ENCODE data around the gene ZNF530. TPM values are rescaled to one million over a fixed set of nuclear protein-coding genes. Genes with fewer than 3 reads are reported as not detected.

Gene ZNF530
- total RNA-seq, 4 donors from 2014 or later = 1.9 to 4.8 (median 2.6) TPM

DNA sequence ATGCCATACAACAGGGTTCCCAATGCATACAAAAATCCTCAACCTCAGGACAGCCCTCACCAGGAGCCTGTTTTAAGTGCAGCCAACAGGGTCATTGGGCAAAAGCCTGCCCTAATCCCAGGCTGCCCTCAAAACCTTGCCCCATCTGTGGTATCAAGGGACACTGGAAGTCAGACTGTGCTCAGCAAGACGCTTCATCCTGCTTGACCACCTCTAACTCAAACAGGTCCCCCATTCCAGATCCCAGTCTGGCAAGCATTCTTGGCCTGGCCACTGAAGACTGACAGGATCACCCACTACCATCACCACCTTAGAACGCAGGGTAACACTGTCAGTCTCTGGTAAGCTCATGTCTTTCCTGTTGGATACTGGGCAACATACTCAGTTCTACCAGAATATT, 54.0 kb downstream of the ZNF530 start:
- TF ChIP-seq POLR2A (IDR thresholded peaks at IDR 0.05) (no peak), CTCF (IDR thresholded peaks at IDR 0.05) (no peak)
- WGBS, 2 donors = 79 to 97% methylated on average over 2 of the region's 2 CpGs
- intact Hi-C loops (cut with DNase I) = no loop called here
- Histone ChIP-seq H3K27ac (no peak overlapping the region), H3K9me3 (no peaks in the 10 kb centered on the region), H3K36me3 (no peaks in the 10 kb centered on the region), H3K4me3 (replicated peaks in 1 of 3) (no peak overlapping the region), H3K27me3 (no peaks in the 10 kb centered on the region), H3K4me1 (no peaks in the 10 kb centered on the region)
- DNase-seq = no peak

- Histone ChIP-seq H3K4me1 (no peaks in the 10 kb centered on the region), H3K4me3 (replicated peaks in 1 of 3) (no peak overlapping the region), H3K9me3 (no peaks in the 10 kb centered on the region), H3K27ac (no peak overlapping the region), H3K36me3 (no peaks in the 10 kb centered on the region), H3K27me3 (no peaks in the 10 kb centered on the region)
- TF ChIP-seq CTCF (IDR thresholded peaks at IDR 0.05) = no peak
- no peak for TF ChIP-seq POLR2A (IDR thresholded peaks at IDR 0.05)
- intact Hi-C loops (cut with DNase I) = no loop called here
- no peak for DNase-seq
- WGBS, 2 donors = 90 to 94% methylated on average over 1 of the region's 1 CpG
Measured at GRCh38 chr19:57655443-57655842, 55.8 kb downstream of the ZNF530 start.

DNA sequence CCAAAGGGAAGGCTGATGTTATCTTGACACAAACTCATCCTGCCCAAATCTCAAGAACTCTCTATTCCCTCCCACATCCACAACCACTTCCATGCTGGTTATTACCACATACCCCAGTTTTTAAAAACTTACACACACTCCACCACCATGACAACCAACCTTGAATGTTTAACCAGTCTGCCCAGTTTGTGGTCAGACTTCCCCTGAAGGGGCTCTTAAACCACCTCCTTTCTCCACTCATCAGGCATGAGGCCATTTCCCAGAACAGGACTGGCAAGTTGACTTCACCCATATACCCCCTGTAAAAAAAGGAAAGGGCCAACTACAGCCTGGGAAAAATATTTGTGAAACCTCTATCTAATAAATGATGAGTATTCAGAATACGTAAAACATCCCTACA, 56.7 kb downstream of the ZNF530 start:
- 80 to 82% methylated on average over 1 of the region's 1 CpG for WGBS, 2 donors
- DNase-seq = no peak
- Histone ChIP-seq H3K27ac (no peak overlapping the region), H3K4me3 (replicated peaks in 1 of 3) (no peak overlapping the region), H3K27me3 (no peaks in the 10 kb centered on the region), H3K36me3 (no peaks in the 10 kb centered on the region), H3K9me3 (no peaks in the 10 kb centered on the region), H3K4me1 (no peaks in the 10 kb centered on the region)
- intact Hi-C loops (cut with DNase I) = no loop called here
- TF ChIP-seq CTCF (IDR thresholded peaks at IDR 0.05) (no peak), POLR2A (IDR thresholded peaks at IDR 0.05) (no peak)

Other genes with a start within 250 kb of the ZNF530 start
- gene ZNF304, start 248.6 kb upstream of the ZNF530 start, total RNA-seq = 10 to 100 TPM; 10.7 to 14.1 (median 13.9) TPM
- gene TRAPPC2B, start 236.3 kb upstream of the ZNF530 start, total RNA-seq = 10 to 100 TPM in 3 of 4 donors, 1 to 10 TPM in 1; 8.7 to 38.3 (median 23.0) TPM
- 1 to 10 TPM; 2.5 to 7.0 (median 4.6) TPM for gene ZNF547, start 236.3 kb upstream of the ZNF530 start, total RNA-seq
- 10 to 100 TPM; 22.3 to 31.0 (median 28.1) TPM for gene ZNF548, start 210.0 kb upstream of the ZNF530 start, total RNA-seq
- 10 to 100 TPM; 17.8 to 33.1 (median 20.8) TPM for gene ZNF17, start 188.7 kb upstream of the ZNF530 start, total RNA-seq
- 10 to 100 TPM in 2 of 4 donors, 1 to 10 TPM in 2; 9.9 to 13.7 (median 10.7) TPM for gene ZNF749, start 164.6 kb upstream of the ZNF530 start, total RNA-seq
- 1 to 10 TPM; 1.9 to 5.5 (median 3.0) TPM for gene VN1R1, start 142.7 kb upstream of the ZNF530 start, total RNA-seq
- 10 to 100 TPM; 30.9 to 46.2 (median 41.0) TPM for gene ZNF772, start 122.3 kb upstream of the ZNF530 start, total RNA-seq
- 10 to 100 TPM; 10.5 to 21.3 (median 17.0) TPM for gene ZNF419, start 112.1 kb upstream of the ZNF530 start, total RNA-seq
- 10 to 100 TPM; 16.1 to 23.8 (median 19.6) TPM for gene ZNF773, start 99.9 kb upstream of the ZNF530 start, total RNA-seq
- gene ZNF549, start 72.5 kb upstream of the ZNF530 start, total RNA-seq = 10 to 100 TPM in 1 of 4 donors, 1 to 10 TPM in 3; 7.7 to 12.7 (median 9.2) TPM
- gene ZNF550, start 40.0 kb upstream of the ZNF530 start, total RNA-seq = 10 to 100 TPM in 1 of 4 donors, 1 to 10 TPM in 3; 7.1 to 13.5 (median 8.7) TPM
- gene ZNF416, start 21.0 kb upstream of the ZNF530 start, total RNA-seq = 10 to 100 TPM in 1 of 4 donors, 1 to 10 TPM in 3; 5.2 to 10.9 (median 7.2) TPM
- 10 to 100 TPM in 3 of 4 donors, 1 to 10 TPM in 1; 8.9 to 19.7 (median 13.7) TPM for gene ZIK1, start 15.7 kb upstream of the ZNF530 start, total RNA-seq
- gene ZNF134, start 14.4 kb downstream of the ZNF530 start, total RNA-seq = 10 to 100 TPM; 32.6 to 45.5 (median 37.3) TPM
- 10 to 100 TPM; 16.2 to 27.5 (median 21.8) TPM for gene ZNF211, start 33.3 kb downstream of the ZNF530 start, total RNA-seq
- 1 to 10 TPM in 1 of 4 donors, under 1 TPM in 3; 0.22 to 1.1 (median 0.47) TPM for gene ZSCAN4, start 69.0 kb downstream of the ZNF530 start, total RNA-seq
- gene ZNF551, start 82.1 kb downstream of the ZNF530 start, total RNA-seq = 10 to 100 TPM; 11.2 to 23.6 (median 17.7) TPM
- 10 to 100 TPM; 15.6 to 25.8 (median 18.2) TPM for gene ZNF154, start 109.3 kb downstream of the ZNF530 start, total RNA-seq
- 10 to 100 TPM; 16.8 to 27.6 (median 20.7) TPM for gene ZNF671, start 127.7 kb downstream of the ZNF530 start, total RNA-seq
- gene ZNF776, start 146.9 kb downstream of the ZNF530 start, total RNA-seq = 10 to 100 TPM; 17.6 to 24.4 (median 22.4) TPM
- 10 to 100 TPM; 23.8 to 30.5 (median 27.5) TPM for gene ZNF586, start 169.8 kb downstream of the ZNF530 start, total RNA-seq
- gene ZNF552, start 215.0 kb downstream of the ZNF530 start, total RNA-seq = 10 to 100 TPM in 2 of 4 donors, 1 to 10 TPM in 2; 5.3 to 13.6 (median 10.2) TPM
- gene ZNF587B, start 230.4 kb downstream of the ZNF530 start, total RNA-seq = 10 to 100 TPM; 21.8 to 35.8 (median 23.9) TPM
- 10 to 100 TPM; 15.9 to 36.5 (median 24.4) TPM for gene ZNF587, start 250.0 kb downstream of the ZNF530 start, total RNA-seq